ENCODE results near the gene LTBP1.

- TF ChIP-seq POLR2A (IDR thresholded peaks at IDR 0.05), result no peak
- TF ChIP-seq CTCF (IDR thresholded peaks at IDR 0.05), result no peak
Observed at GRCh38 chr2:33073018-33073417, 126.3 kb downstream of the LTBP1 start.
